Measurements from ENCODE around the gene TOPBP1.

Gene TOPBP1

DNA sequence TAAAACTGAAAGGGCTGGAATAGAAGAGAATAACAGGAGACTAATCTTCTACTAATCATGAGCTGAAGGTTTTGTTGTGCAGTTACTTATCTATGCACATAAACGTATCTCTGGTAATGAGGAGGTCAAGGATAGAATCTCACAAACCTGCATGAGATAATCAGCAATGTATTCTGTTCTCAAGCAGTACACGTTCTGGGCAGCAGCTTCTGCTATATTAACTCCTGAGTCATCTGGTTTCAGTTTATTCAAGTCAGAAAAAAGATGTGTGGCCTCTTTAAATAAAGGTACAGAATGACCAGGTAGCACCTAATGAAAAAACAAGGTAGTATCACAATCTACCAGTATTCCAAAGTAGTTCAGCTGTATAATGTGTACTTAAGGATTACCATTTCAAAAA is 53.4 kb downstream of the TOPBP1 start:
- Histone ChIP-seq H3K9ac (ENCODE audit: low read length) (no peak overlapping the region), H2AFZ (ENCODE audit: low read depth, low read length) (no peak overlapping the region), H3K27ac (ENCODE audit: low read length) (no peak overlapping the region), H3K4me3 (ENCODE audit: low read length) (no peak overlapping the region), H3K4me1 (ENCODE audit: low read length) (no peaks in the 10 kb centered on the region), H3K9me3 (ENCODE audit: insufficient read depth, low read length) (no peaks in the 10 kb centered on the region; the same call in 1 of the 2 replicates), H4K20me1 (ENCODE audit: insufficient read depth, low read length) (no peaks in the 10 kb centered on the region), H3K36me3 (replicated peaks; ENCODE audit: low read depth, low read length) (peaks cover 61% of the 10 kb centered on the region), H3K27me3 (ENCODE audit: low read depth, low read length) (no peaks in the 10 kb centered on the region), H3K4me2 (ENCODE audit: low read length) (no peak overlapping the region), H3K79me2 (ENCODE audit: low read length) (no peaks in the 10 kb centered on the region)
- TF ChIP-seq, protein P1, sequence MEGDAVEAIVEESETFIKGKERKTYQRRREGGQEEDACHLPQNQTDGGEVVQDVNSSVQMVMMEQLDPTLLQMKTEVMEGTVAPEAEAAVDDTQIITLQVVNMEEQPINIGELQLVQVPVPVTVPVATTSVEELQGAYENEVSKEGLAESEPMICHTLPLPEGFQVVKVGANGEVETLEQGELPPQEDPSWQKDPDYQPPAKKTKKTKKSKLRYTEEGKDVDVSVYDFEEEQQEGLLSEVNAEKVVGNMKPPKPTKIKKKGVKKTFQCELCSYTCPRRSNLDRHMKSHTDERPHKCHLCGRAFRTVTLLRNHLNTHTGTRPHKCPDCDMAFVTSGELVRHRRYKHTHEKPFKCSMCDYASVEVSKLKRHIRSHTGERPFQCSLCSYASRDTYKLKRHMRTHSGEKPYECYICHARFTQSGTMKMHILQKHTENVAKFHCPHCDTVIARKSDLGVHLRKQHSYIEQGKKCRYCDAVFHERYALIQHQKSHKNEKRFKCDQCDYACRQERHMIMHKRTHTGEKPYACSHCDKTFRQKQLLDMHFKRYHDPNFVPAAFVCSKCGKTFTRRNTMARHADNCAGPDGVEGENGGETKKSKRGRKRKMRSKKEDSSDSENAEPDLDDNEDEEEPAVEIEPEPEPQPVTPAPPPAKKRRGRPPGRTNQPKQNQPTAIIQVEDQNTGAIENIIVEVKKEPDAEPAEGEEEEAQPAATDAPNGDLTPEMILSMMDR (IDR thresholded peaks at IDR 0.05; ENCODE audit: low read depth, low read length) = no peak
- no peak for TF ChIP-seq EZH2phosphoT487 (IDR thresholded peaks at IDR 0.05; ENCODE audit: low read depth)

DNA sequence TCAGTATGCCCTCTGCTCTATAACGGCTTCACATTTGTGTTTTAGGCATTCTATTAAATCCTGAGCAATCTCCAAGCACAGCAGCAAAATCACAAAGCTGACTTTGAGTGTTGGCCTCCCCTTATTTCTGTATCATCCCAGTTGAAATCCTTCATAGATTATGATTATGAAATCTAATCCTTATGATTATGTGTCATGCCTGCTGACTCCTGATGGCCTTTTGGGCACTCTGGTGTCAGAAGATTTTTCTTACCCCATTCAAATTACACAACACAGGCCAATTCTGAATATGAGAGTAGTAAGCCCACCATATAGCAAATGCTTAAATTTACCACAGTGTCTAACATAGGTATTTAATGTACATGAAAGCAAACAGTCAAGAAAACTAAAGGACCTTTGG is 53.9 kb downstream of the TOPBP1 start:
- no peak overlapping the region for H3K27ac ChIP-seq (ENCODE audit: low read length)
- TF ChIP-seq, protein P1 (IDR thresholded peaks at IDR 0.05; ENCODE audit: low read depth, low read length) = no peak
- no peak for TF ChIP-seq EZH2phosphoT487 (IDR thresholded peaks at IDR 0.05; ENCODE audit: low read depth)
- H3K4me1 ChIP-seq (ENCODE audit: low read length) = no peaks in the 10 kb centered on the region
- no peak overlapping the region for H3K4me3 ChIP-seq (ENCODE audit: low read length)
- H3K9ac ChIP-seq (ENCODE audit: low read length) = no peak overlapping the region
- H3K9me3 ChIP-seq (ENCODE audit: insufficient read depth, low read length) = no peaks in the 10 kb centered on the region; the same call in 1 of the 2 replicates
- H3K79me2 ChIP-seq (ENCODE audit: low read length) = no peaks in the 10 kb centered on the region
- no peak overlapping the region for H3K4me2 ChIP-seq (ENCODE audit: low read length)
- no peaks in the 10 kb centered on the region for H3K27me3 ChIP-seq (ENCODE audit: low read depth, low read length)
- no peaks in the 10 kb centered on the region for H4K20me1 ChIP-seq (ENCODE audit: insufficient read depth, low read length)
- no peak overlapping the region for H2AFZ ChIP-seq (ENCODE audit: low read depth, low read length)
- H3K36me3 ChIP-seq (replicated peaks; ENCODE audit: low read depth, low read length) = peaks cover 58% of the 10 kb centered on the region

DNA sequence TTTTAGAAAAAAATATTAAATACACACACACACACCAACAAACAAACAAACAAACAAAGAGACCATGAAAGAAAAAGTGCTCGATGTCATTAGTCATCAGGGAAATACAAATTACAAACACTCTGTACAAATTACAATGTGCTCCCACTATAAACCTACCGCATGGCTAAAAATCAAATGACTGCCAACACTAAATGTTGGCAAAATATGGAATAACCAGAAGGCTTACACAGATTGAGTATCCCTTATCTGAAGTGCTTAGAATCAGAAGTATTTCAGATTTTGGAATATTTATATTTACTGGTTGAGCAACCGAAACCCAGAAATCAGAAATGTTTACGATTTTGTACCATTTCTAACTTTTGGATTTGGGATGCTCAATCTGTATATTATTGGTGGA is 54.8 kb downstream of the TOPBP1 start:
- no peak overlapping the region for H3K9ac ChIP-seq (ENCODE audit: low read length)
- no peak overlapping the region for H3K4me3 ChIP-seq (ENCODE audit: low read length)
- no peak overlapping the region for H3K4me2 ChIP-seq (ENCODE audit: low read length)
- H3K27me3 ChIP-seq (ENCODE audit: low read depth, low read length) = no peaks in the 10 kb centered on the region
- H3K9me3 ChIP-seq (ENCODE audit: insufficient read depth, low read length) = no peaks in the 10 kb centered on the region; the same call in 1 of the 2 replicates
- H3K27ac ChIP-seq (ENCODE audit: low read length) = no peak overlapping the region
- TF ChIP-seq, protein P1 (IDR thresholded peaks at IDR 0.05; ENCODE audit: low read depth, low read length) = no peak
- no peak for TF ChIP-seq EZH2phosphoT487 (IDR thresholded peaks at IDR 0.05; ENCODE audit: low read depth)
- H3K36me3 ChIP-seq (replicated peaks; ENCODE audit: low read depth, low read length) = peaks cover 63% of the 10 kb centered on the region
- no peaks in the 10 kb centered on the region for H3K4me1 ChIP-seq (ENCODE audit: low read length)
- H4K20me1 ChIP-seq (ENCODE audit: insufficient read depth, low read length) = no peaks in the 10 kb centered on the region
- no peaks in the 10 kb centered on the region for H3K79me2 ChIP-seq (ENCODE audit: low read length)
- H2AFZ ChIP-seq (ENCODE audit: low read depth, low read length) = no peak overlapping the region

DNA sequence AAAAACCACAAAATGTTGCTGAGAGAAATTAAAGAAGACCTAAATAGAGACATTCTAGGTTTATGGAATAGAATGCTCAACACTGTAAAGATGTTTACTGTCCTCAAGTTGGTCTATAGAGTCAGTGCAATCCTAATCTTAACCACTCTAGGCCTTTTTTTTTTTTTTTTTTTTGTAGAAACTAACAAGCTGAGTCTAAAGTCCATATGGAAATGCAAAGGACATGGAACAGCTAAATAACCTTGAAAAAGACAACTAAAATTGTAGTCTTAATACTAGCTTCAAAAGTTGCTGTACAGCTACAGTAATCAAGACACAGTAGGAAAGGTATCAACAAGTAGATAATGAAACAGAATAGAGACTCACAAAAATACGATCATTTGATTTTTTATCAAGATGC is 55.4 kb downstream of the TOPBP1 start:
- Histone ChIP-seq H3K4me2 (ENCODE audit: low read length) (no peak overlapping the region), H4K20me1 (ENCODE audit: insufficient read depth, low read length) (no peaks in the 10 kb centered on the region), H3K4me3 (ENCODE audit: low read length) (no peak overlapping the region), H3K36me3 (replicated peaks; ENCODE audit: low read depth, low read length) (peaks cover 66% of the 10 kb centered on the region), H2AFZ (ENCODE audit: low read depth, low read length) (no peak overlapping the region), H3K4me1 (ENCODE audit: low read length) (no peaks in the 10 kb centered on the region), H3K9me3 (ENCODE audit: insufficient read depth, low read length) (no peaks in the 10 kb centered on the region; the same call in 1 of the 2 replicates), H3K27me3 (ENCODE audit: low read depth, low read length) (no peaks in the 10 kb centered on the region), H3K9ac (ENCODE audit: low read length) (no peak overlapping the region), H3K27ac (ENCODE audit: low read length) (no peak overlapping the region), H3K79me2 (ENCODE audit: low read length) (no peaks in the 10 kb centered on the region)
- TF ChIP-seq EZH2phosphoT487 (IDR thresholded peaks at IDR 0.05; ENCODE audit: low read depth) = no peak
- TF ChIP-seq, protein P1 (IDR thresholded peaks at IDR 0.05; ENCODE audit: low read depth, low read length) = no peak
